Measurements from ENCODE around the gene SDHAF1. TPM values are rescaled to one million over a fixed set of nuclear protein-coding genes. Genes with fewer than 3 reads are reported as not detected.
A peak's percentile ranks its signal among the peaks of the same experiment; 100 is the strongest.

The SDHAF1 gene
- total and polyA plus RNA-seq, 2 of the 8 experiments (the other 6 are each of a cell fraction or from before 2014, with no cell fraction given): 16.0 to 21.3 TPM

DNA sequence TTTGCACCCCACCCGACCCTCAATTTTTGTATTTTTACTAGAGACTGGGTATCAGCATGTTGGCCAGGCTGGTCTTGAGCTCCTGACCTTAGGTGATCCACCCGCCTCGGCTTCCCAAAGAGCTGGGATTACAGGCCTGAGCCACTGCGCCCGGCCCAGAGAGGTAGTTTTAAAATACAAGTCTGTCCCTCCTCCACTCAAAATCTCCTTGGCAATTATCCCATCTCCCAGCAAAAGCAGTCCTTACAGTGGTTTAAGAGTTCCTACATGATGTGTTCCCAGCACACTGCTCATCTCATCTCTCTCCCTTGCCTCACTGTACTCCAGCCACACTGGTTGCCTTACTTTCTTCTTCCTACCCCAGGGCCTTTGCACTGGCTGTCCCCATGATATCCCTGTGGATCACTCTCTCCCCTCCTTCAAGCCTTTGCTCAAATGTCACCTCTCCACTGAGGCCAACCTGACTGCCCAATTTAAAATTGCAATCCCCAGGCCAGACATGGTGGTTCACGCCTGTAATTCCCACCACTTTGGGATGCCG is 34.5 kb upstream of the SDHAF1 start:
- Histone ChIP-seq H3K79me2 (ENCODE audit: control insufficient read depth in 1 of 2, insufficient read depth in 2 of 2, low read length in 2 of 2) (no peaks in the 10 kb centered on the region), H2AFZ (ENCODE audit: low read length) (no peak overlapping the region), H3K36me3 (ENCODE audit: control insufficient read depth in 2 of 4, insufficient read depth in 4 of 4, low read length in 3 of 4) (no peaks in the 10 kb centered on the region), H2AK5ac (ENCODE audit: low read depth, low read length) (no peak overlapping the region), H3K27me3 (replicated peaks in 1 of 4; ENCODE audit: control insufficient read depth in 3 of 4, extremely low read depth in 1 of 4, insufficient read depth in 3 of 4, low read length in 3 of 4) (peaks cover 13 to 32% (median 29%) of the 10 kb centered on the region in 4 experiments), H3K4me1 (replicated peaks in 1 of 4; ENCODE audit: control insufficient read depth in 3 of 4, insufficient read depth in 4 of 4, low read length in 3 of 4) (peaks cover 0 to 7% (median 3%) of the 10 kb centered on the region in 4 experiments; a peak in 4 of 7 replicates), H2BK5ac (ENCODE audit: low read depth, low read length) (no peak overlapping the region), H4K5ac (ENCODE audit: insufficient read length, low read depth, low read length) (no peak overlapping the region), H3K56ac (replicated peaks; ENCODE audit: insufficient read length, low read depth, low read length) (no peak overlapping the region), H3K18ac (ENCODE audit: extremely low read depth, low read length) (no peak overlapping the region), H3K79me1 (ENCODE audit: low read depth, low read length) (no peaks in the 10 kb centered on the region), H4K20me1 (replicated peaks in 1 of 2; ENCODE audit: control insufficient read depth in 1 of 2, insufficient read depth in 2 of 2, low read length in 2 of 2) (peaks cover 0 to 9% of the 10 kb centered on the region in 2 experiments), H3K14ac (ENCODE audit: insufficient read length) (no peak overlapping the region), H3K23me2 (ENCODE audit: low read depth, low read length) (peaks cover 3% of the 10 kb centered on the region; the same call in 1 of the 2 replicates), H3K23ac (ENCODE audit: insufficient read length) (no peak overlapping the region), H3K9ac (replicated peaks in 1 of 4; ENCODE audit: extremely low read depth in 1 of 4, low read depth in 3 of 4, low read length in 3 of 4) (no peak overlapping the region), H4K8ac (ENCODE audit: extremely low read depth, insufficient read depth, low read length) (no peak overlapping the region; the same call in 1 of the 2 replicates), H3K27ac (ENCODE audit: low read depth, low read length) (no peak overlapping the region), H3K4me2 (ENCODE audit: insufficient read depth in 1 of 2, low read depth in 2 of 2, low read length in 2 of 2) (peak overlapping the region in 1 of 2 experiments; percentile 55; a peak in 1 of 4 replicates), H2BK20ac (ENCODE audit: low read length) (no peak overlapping the region), H3K4ac (replicated peaks; ENCODE audit: insufficient read length, low read depth, low read length) (no peak overlapping the region), H3K9me3 (ENCODE audit: insufficient read depth in 2 of 2, low read depth in 1 of 2, low read length in 1 of 2) (no peaks in the 10 kb centered on the region), H2BK12ac (ENCODE audit: low read depth, low read length) (no peak overlapping the region), H3K4me3 (ENCODE audit: extremely low read depth in 1 of 4, insufficient read depth in 2 of 4, low read depth in 3 of 4, low read length in 4 of 4) (no peak overlapping the region), H2BK15ac (ENCODE audit: low read length) (no peak overlapping the region), H2BK120ac (replicated peaks; ENCODE audit: low read depth, low read length) (no peak overlapping the region), H4K91ac (replicated peaks; ENCODE audit: insufficient read length, low read length) (no peak overlapping the region)
- DNase-seq (ENCODE audit: low read depth in 1 of 2, low spot score in 2 of 2): no peak
- 94% methylated on average over 7 of the region's 7 CpGs; no CpG with 5 or more reads in 1 of the 2 experiments for WGBS, 2 experiments (ENCODE audit: extremely low coverage in 1 of 2, insufficient coverage in 1 of 2, insufficient read length in 1 of 2, insufficient replicate concordance in 2 of 2, low coverage in 1 of 2, low lambda C conversion rate in 2 of 2, missing lambda C conversion rate in 1 of 2)
- ChIA-PET CTCF (ENCODE audit: partially characterized antibody) (interaction anchor here (2.2 to 6.6 kb wide), 3 partner anchors 11 to 16 kb away, joined by 5 to 47 read pairs (median 11); no protein-coding TSS in a partner anchor), POLR2A (ENCODE audit: partially characterized antibody) (no interaction called here)
- FAIRE-seq: no peak
- no peak for TF ChIP-seq SP4 (IDR thresholded peaks at IDR 0.05; ENCODE audit: low read length)
- no peak for TF ChIP-seq CHD1 (IDR thresholded peaks at IDR 0.05; ENCODE audit: low read depth, low read length)
- TF ChIP-seq KDM1A (IDR thresholded peaks at IDR 0.05; ENCODE audit: borderline replicate concordance, low read length): peak; percentile 39; the same call in 1 of the 2 replicates
- no peak for TF ChIP-seq ZNF274 (IDR thresholded peaks at IDR 0.05; ENCODE audit: borderline replicate concordance, extremely low read depth, low read length)
- TF ChIP-seq RFX5 (IDR thresholded peaks at IDR 0.05; ENCODE audit: borderline replicate concordance, low read depth, low read length): no peak

Measured in H1 (cell line).